Activated naive CD8-positive, alpha-beta T cell treated with anti-CD3 and anti-CD28 coated beads, Interleukin-2, amount 50 U/mL, for 16 hours (primary cell): ENCODE measurements around the gene ZBTB46.
"Not testable (repeated sequence)": the region's sequence is repeated elsewhere in the genome, so short reads cannot be mapped to it uniquely, and the experiment has no call there.

ENCODE experiments used
- DNase-seq: peaks from one replicate; pipeline ENCODE4 v3.0.0-alpha.2; 2020; ENCODE audit warnings: low read depth, low spot score

Gene ZBTB46

DNA sequence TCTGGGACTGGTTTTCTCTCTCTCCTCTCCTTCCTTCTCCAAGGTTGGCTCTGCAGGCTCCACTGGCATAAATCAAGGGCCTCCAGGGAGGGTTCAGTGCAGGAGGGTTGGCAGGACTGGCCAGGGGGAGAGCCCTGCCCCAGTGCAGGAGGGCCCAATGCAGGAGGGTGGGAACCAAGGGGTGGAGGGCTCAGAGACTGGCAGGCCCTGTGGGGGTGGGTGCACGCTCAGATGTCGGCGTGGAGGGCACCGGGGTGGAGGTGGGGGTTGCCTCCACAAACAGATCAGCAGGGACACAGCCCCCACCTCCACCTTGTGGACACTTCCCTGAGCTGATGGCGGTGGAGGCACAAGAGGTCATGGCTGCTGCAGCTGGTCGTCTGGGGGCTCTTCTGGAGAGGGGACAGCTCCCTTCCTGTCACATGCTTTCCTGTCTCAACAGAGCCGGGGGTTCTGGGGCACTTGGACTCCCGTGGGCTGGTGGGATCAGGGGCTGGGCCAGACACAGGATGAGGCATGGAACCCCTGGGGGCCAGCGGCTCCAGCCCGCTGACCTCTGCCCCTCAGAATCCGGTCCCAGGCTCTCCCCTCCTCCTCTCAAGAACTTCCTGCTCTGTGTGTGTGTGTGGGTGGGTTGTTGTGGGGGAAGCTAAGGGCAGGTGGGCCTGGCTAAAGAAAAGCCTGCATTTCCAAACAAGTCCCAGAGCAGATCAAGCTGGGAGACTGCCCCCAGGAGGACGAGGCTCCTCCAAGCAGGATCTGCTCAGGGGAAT lies 27.5 kb upstream of the ZBTB46 start:
- no peak for DNase-seq

DNA sequence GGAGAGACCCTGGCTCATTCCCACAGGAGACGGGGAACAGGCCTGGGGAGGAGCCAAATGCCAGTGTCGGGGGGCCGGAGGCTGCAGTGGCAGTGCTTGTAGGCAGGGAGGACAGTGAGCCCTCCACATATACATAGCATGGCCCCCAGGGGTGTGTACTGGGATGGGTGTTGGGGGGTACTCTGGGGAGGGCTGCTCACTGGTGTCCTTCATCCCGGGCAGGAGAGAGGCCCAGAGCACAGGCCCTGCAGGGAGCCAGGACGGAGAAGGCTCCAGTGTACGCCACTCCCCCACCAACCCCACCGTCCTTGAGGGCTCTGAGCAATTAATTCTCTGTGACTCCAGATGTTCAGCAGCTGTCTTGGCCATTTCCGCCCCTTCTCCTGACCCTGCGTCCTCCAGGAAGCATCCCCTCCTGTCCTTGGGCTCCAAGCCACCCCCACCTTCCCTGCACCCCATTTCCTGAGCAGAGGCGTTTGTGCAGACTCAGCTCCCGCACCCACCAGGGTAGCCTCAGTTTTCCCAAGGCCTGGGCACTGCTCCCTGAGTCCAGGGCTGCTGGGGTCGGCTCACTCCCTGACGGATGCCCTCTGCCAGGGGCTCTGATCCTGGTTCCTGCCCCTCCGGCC lies 26.8 kb upstream of the ZBTB46 start:
- DNase-seq: no peak

DNA sequence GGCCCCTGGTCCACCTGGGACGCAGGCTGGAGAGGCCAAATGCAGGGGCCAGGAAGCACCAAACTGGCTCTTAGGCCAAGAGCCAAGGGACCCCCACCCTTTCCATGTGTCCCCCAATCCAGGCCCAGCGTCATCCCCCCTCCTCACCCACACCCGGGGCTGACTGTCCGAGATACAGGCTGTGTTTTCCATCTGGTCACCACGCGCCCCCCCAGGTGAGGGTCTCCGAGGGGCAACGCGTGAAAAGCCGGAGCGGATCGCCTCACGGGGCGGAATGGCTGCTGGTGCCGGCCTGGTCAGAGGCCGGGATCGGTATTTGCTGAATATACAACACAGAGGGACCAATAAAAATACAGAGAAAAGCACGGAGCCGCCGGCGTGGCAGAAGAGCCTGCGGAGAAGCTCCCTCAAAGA lies 25.0 kb upstream of the ZBTB46 start:
- no peak for DNase-seq

GRCh38 chr20:63855363-63856097 lies 24.5 kb upstream of the ZBTB46 start:
- DNase-seq: no peak

DNA sequence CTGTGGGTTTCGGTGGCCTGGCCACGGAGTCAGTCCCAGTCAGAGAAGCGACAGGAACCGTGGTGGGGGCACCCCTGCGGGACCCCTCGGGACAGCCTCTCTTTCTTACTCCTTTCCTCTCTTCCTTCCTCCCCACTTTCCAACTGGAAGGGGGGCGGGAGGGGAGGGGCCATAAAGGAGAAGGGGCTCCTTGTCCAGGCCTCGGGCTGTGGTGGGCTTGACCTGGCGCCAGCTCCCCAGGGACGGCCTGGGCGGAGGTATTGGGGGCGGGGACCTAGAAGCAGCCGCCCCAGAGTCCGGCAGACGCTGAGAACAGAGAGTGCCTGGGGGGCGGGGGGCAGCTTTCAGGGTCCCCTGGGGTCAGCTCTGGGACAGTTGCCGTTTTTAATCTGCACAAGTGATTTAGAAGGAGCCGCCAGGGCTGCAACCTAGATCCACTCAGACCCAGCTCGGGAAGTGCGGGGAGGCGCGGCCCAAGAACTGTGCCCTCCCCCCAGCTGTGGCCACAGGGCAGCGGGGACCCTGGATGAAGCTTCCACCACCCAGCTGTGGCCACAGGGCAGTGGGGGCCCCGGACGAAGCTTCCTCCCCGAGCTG lies 23.8 kb upstream of the ZBTB46 start:
- DNase-seq: no peak

- no peak for DNase-seq
Measured at GRCh38 chr20:63854069-63854765, 23.2 kb upstream of the ZBTB46 start.

GRCh38 chr20:63853733-63854068 lies 22.6 kb upstream of the ZBTB46 start:
- not testable (repeated sequence) for DNase-seq

GRCh38 chr20:63851548-63851943 lies 20.5 kb upstream of the ZBTB46 start:
- DNase-seq: not testable (repeated sequence)

GRCh38 chr20:63850689-63851547 lies 19.9 kb upstream of the ZBTB46 start:
- DNase-seq: no peak

DNA sequence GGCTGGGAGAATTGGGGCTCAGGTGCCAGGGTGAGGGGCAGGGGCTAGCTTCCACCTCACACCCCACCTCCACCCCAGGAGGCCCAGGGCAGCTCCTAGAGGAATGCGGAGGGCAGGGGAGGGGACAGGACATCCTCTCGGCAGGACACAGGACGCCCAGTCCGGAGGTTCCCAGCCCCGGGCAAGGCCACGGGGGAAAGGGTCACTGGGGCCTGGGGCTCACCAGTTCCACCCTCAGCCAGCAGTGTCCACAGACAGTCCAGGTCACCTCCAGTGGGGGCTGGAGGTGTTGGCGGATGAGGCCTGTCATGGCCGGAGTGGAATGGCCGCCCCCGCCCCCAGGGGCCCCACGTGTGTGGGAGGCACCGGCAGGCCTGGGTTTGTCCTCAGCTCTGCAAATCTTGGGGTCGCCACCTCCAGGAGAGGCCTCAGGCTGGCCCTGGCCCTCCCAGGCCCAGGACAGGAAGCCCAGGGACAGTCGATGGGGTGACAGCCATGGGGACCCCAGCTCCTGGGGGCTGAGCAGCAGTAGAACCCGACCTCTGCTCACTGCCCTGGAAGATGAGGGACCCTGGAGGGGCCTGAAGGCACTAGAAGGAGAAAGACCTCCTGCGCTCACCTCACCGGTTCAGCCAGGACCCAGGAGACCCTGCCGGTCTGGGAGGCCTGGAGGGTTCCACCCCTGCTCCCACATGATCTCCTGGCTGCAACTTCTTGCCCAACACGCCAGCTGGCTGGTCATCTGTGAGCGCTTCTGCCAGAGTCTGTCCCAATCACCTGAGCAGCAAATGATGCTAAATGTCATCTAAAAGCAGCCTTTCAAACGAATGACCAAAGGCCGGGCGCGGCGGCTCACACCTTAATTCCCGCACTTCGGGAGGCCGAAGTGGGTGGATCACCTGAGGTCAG lies 17.2 kb upstream of the ZBTB46 start:
- no peak for DNase-seq

- DNase-seq: no peak
Measured at GRCh38 chr20:63847237-63848002, 16.4 kb upstream of the ZBTB46 start.

DNA sequence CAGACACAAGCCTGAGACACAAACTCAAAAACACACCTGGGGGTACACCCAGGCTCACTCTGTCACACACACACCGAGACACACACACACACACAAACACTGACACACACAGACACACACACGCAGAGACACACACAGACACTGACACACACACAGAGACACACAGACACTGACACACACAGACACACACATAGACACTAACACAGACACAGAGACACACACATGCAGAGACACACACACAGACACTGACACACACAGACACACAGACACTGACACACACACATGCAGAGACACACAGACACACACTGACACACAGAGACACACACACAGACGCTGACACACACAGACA lies 15.8 kb upstream of the ZBTB46 start:
- no peak for DNase-seq

- no peak for DNase-seq
Measured at GRCh38 chr20:63846128-63846771, 15.2 kb upstream of the ZBTB46 start.

DNA sequence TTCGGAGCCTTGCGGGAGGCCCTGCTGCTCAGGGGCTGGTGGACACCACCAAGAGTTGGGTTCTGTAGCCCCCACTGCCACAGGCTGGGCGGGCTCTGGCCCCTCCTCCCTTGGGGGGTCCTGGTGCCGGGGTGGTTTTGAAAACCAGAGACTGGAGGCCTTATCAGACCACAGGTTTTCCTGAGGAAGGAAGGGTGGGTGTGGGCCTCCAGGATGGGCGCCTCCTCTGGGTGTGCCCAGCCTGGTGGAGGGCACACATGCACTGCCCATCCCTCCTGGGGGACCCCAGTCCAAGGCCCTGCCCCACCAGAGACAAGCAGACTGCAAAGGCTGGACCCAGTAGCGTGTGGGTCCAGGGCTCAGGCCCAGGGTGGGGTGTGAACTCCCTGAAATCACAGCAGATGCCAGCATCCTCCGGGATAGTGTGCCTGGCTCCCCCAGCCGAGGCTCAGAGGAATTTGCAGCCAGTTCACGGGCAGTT lies 13.5 kb upstream of the ZBTB46 start:
- no peak for DNase-seq

DNA sequence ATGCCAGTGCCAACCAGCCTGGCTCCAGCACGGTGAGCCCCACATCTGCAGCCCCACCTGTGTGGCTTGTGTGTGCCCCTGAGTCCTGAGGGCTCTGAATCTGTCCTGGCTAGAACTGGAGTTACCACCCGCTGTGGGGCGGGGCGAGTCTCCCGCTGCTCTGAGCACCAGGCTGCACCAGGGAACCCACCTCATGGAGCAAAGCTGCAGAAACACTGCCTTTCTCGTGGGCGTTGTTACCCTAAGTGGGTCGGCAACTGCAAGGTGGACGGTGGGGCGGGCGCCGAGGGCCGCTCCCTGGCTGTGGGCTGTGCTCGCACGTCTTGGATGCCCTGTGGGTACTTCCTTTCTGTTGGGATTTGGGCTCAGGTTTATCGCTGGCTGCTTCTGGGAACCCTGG lies 12.7 kb upstream of the ZBTB46 start:
- DNase-seq: no peak

DNA sequence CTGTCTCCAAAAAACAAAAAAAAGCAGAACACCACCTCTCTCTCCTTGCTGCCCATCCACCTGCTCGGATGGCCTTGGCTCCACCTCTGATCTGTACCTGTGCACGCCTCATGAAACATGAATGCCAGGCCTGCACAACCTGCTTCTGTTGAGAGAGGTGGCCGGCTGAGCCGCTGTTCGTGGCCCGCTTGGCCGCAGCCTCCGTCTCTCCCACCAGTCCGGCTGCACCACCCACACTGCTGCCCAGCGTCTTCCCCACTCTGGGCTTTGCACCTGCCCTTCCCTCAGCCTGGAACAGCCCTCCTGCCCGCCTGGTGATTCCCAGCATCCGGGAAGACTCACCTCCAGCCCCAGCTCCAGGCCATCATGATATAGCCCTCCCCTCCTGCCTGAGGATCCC lies 12.2 kb upstream of the ZBTB46 start:
- DNase-seq: no peak

DNA sequence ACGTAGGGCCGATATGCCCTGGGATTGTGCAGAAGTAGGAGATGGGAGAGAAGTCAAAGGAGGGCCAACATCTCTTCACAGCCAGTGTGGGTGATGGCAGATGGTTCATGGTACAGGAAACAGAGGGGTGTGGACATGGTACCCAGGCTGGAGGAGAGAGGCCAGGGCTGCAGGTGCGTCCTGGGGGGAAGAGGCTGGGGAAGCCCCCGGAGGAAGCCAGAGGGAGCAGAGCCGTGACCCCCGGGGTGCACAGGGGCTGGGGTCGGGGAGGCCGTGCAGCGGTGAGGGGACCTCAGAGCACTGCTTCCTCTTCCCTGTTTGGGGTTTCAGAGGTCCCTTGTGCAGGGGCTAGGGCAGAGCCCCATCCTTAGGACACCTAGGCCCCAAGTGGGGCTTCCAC lies 11.2 kb upstream of the ZBTB46 start:
- DNase-seq: no peak

GRCh38 chr20:63840405-63840828 lies 9.4 kb upstream of the ZBTB46 start:
- no peak for DNase-seq
